Measurements from ENCODE around the gene METTL9. TPM values are rescaled to one million over a fixed set of nuclear protein-coding genes. Genes with fewer than 3 reads are reported as not detected.

METTL9 gene
- total and polyA plus RNA-seq, 2 of the 13 experiments (the other 11 are each of a cell fraction or from before 2014, with no cell fraction given), result 123 to 204 TPM

DNA sequence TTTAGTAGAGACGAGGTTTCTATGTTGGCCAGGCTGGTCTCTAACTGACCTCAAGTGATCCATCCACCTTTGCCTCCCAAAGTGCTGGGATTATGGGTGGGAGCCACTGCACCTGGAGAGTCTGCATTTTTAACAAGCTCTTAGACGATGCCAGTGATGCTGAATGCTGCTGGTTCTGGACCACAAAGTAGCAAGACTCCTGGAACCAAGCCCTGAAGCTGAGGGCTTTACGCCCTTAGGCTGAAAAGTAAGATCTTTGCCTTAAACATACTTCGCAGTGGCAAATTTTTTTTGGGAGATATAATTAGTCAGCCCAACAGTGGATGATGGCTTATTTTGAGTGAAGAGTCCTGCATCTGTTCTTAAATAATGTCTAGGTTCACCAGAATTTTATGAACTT, 14.0 kb downstream of the METTL9 start:
- intact Hi-C loops (cut with micrococcal nuclease; ENCODE audit: unreplicated experiment) (no loop called here), in situ Hi-C loops (cut with HindIII; ENCODE audit: extremely low pct_ligation_motif_present, low pct_unique_long_range_greater_than_20kb) (no loop called here)
- no TSS peak for BruUV-seq (replicated peaks)
- Histone ChIP-seq H2AFZ (ENCODE audit: low read length) (no peak overlapping the region), H3K9me3 (ENCODE audit: low read length) (no peaks in the 10 kb centered on the region), H3K9ac (ENCODE audit: insufficient read depth, low read depth, low read length) (no peak overlapping the region), H4K20me1 (ENCODE audit: insufficient read depth, low read length) (no peaks in the 10 kb centered on the region), H3K4me1 (ENCODE audit: insufficient read depth, low read length) (peaks cover 30% of the 10 kb centered on the region), H3K36me3 (replicated peaks in 1 of 2; ENCODE audit: control insufficient read depth in 1 of 2, insufficient read depth in 2 of 2, low read length in 2 of 2) (peaks cover 0 to 9% of the 10 kb centered on the region in 2 experiments; a peak in 4 of 5 replicates), H3K4me3 (replicated peaks in 1 of 3; ENCODE audit: insufficient read depth in 1 of 3, low read depth in 2 of 3, low read length in 3 of 3) (no peak overlapping the region), H3K27me3 (ENCODE audit: control insufficient read depth in 1 of 2, insufficient read depth in 2 of 2, low read length in 2 of 2) (no peaks in the 10 kb centered on the region), H3K4me2 (ENCODE audit: low read depth, low read length) (no peak overlapping the region), H3K27ac (ENCODE audit: extremely low read length, insufficient read depth, low read length) (no peak overlapping the region), H3K79me2 (ENCODE audit: insufficient read depth, low read length) (peaks cover 70% of the 10 kb centered on the region)
- 99% methylated on average over 4 of the region's 4 CpGs for WGBS (ENCODE audit: low lambda C conversion rate)
- CTCF ChIA-PET (ENCODE audit: low intra/inter-chr PET ratio, low total read pairs), result no interaction called here
- TF ChIP-seq FOSL1 (CRISPR knock-in tag; IDR thresholded peaks at IDR 0.05; ENCODE audit: borderline replicate concordance) (no peak), HES4 (CRISPR knock-in tag; IDR thresholded peaks at IDR 0.05; ENCODE audit: borderline replicate concordance) (no peak), EP300 (IDR thresholded peaks at IDR 0.05; ENCODE audit: low read depth in 2 of 2, low read length in 2 of 2) (no peak), EP300 (CRISPR knock-in tag; IDR thresholded peaks at IDR 0.05; ENCODE audit: borderline replicate concordance) (no peak), KDM5A (IDR thresholded peaks at IDR 0.05; ENCODE audit: borderline replicate concordance, low read length) (no peak), ZBTB3 (CRISPR knock-in tag; IDR thresholded peaks at IDR 0.05; ENCODE audit: borderline replicate concordance, low read depth) (no peak), ZNF530 (CRISPR knock-in tag; IDR thresholded peaks at IDR 0.05; ENCODE audit: low read depth) (no peak), ZBTB4 (CRISPR knock-in tag; IDR thresholded peaks at IDR 0.05; ENCODE audit: borderline replicate concordance) (no peak), ZFP36 (IDR thresholded peaks at IDR 0.05; ENCODE audit: borderline replicate concordance, low read depth, low read length, partially characterized antibody) (no peak), ZBTB20 (CRISPR knock-in tag; IDR thresholded peaks at IDR 0.05; ENCODE audit: borderline replicate concordance, low read depth) (no peak), ZNF160 (CRISPR knock-in tag; IDR thresholded peaks at IDR 0.05) (no peak), ARID5B (CRISPR knock-in tag; IDR thresholded peaks at IDR 0.05) (no peak)
- TF ChIP-seq, protein P1, sequence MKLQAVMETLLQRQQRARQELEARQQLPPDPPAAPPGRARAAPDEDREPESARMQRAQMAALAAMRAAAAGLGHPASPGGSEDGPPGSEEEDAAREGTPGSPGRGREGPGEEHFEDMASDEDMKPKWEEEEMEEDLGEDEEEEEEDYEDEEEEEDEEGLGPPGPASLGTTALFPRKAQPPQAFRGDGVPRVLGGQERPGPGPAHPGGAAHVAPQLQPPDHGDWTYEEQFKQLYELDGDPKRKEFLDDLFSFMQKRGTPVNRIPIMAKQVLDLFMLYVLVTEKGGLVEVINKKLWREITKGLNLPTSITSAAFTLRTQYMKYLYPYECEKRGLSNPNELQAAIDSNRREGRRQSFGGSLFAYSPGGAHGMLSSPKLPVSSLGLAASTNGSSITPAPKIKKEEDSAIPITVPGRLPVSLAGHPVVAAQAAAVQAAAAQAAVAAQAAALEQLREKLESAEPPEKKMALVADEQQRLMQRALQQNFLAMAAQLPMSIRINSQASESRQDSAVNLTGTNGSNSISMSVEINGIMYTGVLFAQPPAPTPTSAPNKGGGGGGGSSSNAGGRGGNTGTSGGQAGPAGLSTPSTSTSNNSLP (IDR thresholded peaks at IDR 0.05; ENCODE audit: low read depth, low read length), result no peak
- ATAC-seq (no peak), DNase-seq (ENCODE audit: low spot score) (no peak), FAIRE-seq (no peak)
- POLR2A ChIA-PET, result no interaction called here

All from HepG2 (cell line).